ENCODE results near the gene DAAM2.

Gene DAAM2

GRCh38 chr6:39849764-39850163, 57.6 kb downstream of the DAAM2 start:
- no peak for DNase-seq

- DNase-seq = no peak
Observed at GRCh38 chr6:39850736-39851297, 58.6 kb downstream of the DAAM2 start.

GRCh38 chr6:39851331-39851730, 59.2 kb downstream of the DAAM2 start:
- DNase-seq = no peak

- DNase-seq = no peak
Observed at GRCh38 chr6:39852324-39852723, 60.1 kb downstream of the DAAM2 start.

- DNase-seq = no peak
Observed at GRCh38 chr6:39853604-39854003, 61.4 kb downstream of the DAAM2 start.

GRCh38 chr6:39855356-39855995, 63.3 kb downstream of the DAAM2 start:
- no peak for DNase-seq

GRCh38 chr6:39859025-39859424, 66.8 kb downstream of the DAAM2 start:
- no peak for DNase-seq

GRCh38 chr6:39861663-39862062, 69.5 kb downstream of the DAAM2 start:
- DNase-seq = no peak

- no peak for DNase-seq
Observed at GRCh38 chr6:39865011-39865888, 73.1 kb downstream of the DAAM2 start.

- no peak for DNase-seq
Observed at GRCh38 chr6:39867592-39867991, 75.4 kb downstream of the DAAM2 start.

- DNase-seq = no peak
Observed at GRCh38 chr6:39870950-39871349, 78.8 kb downstream of the DAAM2 start.

GRCh38 chr6:39873439-39873838, 81.3 kb downstream of the DAAM2 start:
- no peak for DNase-seq

GRCh38 chr6:39876111-39876510, 83.9 kb downstream of the DAAM2 start:
- no peak for DNase-seq

GRCh38 chr6:39876826-39877225, 84.7 kb downstream of the DAAM2 start:
- no peak for DNase-seq

- no peak for DNase-seq
Observed at GRCh38 chr6:39879535-39879934, 87.4 kb downstream of the DAAM2 start.

- DNase-seq = peak; percentile 8
Observed at GRCh38 chr6:39880594-39880993, 88.4 kb downstream of the DAAM2 start.

GRCh38 chr6:39881851-39882530, 89.8 kb downstream of the DAAM2 start:
- no peak for DNase-seq

- DNase-seq = no peak
Observed at GRCh38 chr6:39882531-39882899, 90.3 kb downstream of the DAAM2 start.

GRCh38 chr6:39884696-39885095, 92.5 kb downstream of the DAAM2 start:
- no peak for DNase-seq

- DNase-seq = no peak
Observed at GRCh38 chr6:39885691-39886090, 93.5 kb downstream of the DAAM2 start.

GRCh38 chr6:39886871-39887270, 94.7 kb downstream of the DAAM2 start:
- no peak for DNase-seq

- no peak for DNase-seq
Observed at GRCh38 chr6:39887692-39888450, 95.7 kb downstream of the DAAM2 start.

GRCh38 chr6:39889229-39889628, 97.1 kb downstream of the DAAM2 start:
- no peak for DNase-seq
